ENCODE results near the gene TBC1D24.
"Not testable (repeated sequence)": the region's sequence is repeated elsewhere in the genome, so short reads cannot be mapped to it uniquely, and the experiment has no call there.

TBC1D24 gene

GRCh38 chr16:2469399-2470233 is 5.3 kb upstream of the TBC1D24 start:
- no peak for DNase-seq

- DNase-seq = no peak
Observed at GRCh38 chr16:2470234-2470601, 4.7 kb upstream of the TBC1D24 start.

GRCh38 chr16:2470603-2471015 is 4.3 kb upstream of the TBC1D24 start:
- DNase-seq = no peak

- DNase-seq = no peak
Observed at GRCh38 chr16:2471016-2471652, 3.8 kb upstream of the TBC1D24 start, which contains the start of gene NTN3. Gene NTN3 (plus strand): TSS chr16:2471297. CDS start chr16:2471702, 405 bp downstream.

GRCh38 chr16:2471653-2472487 is 3.1 kb upstream of the TBC1D24 start:
- no peak for DNase-seq

GRCh38 chr16:2472488-2472864 is 2.5 kb upstream of the TBC1D24 start:
- DNase-seq = no peak

- DNase-seq = no peak
Observed at GRCh38 chr16:2472885-2473445, 2.0 kb upstream of the TBC1D24 start.

GRCh38 chr16:2473446-2473926 is 1.4 kb upstream of the TBC1D24 start:
- no peak for DNase-seq

GRCh38 chr16:2473999-2474876 is 689 bp upstream of the TBC1D24 start:
- DNase-seq = peak; percentile 60

GRCh38 chr16:2475413-2476344 is 752 bp downstream of the TBC1D24 start:
- DNase-seq = no peak

- DNase-seq = no peak
Observed at GRCh38 chr16:2476345-2476720, 1.4 kb downstream of the TBC1D24 start.

GRCh38 chr16:2476741-2477140 is 1.8 kb downstream of the TBC1D24 start:
- no peak for DNase-seq

GRCh38 chr16:2477327-2477726 is 2.4 kb downstream of the TBC1D24 start:
- DNase-seq = no peak

- DNase-seq = no peak
Observed at GRCh38 chr16:2478279-2478678, 3.4 kb downstream of the TBC1D24 start.

GRCh38 chr16:2479996-2480395 is 5.1 kb downstream of the TBC1D24 start:
- not testable (repeated sequence) for DNase-seq

- DNase-seq = no peak
Observed at GRCh38 chr16:2480948-2481347, 6.0 kb downstream of the TBC1D24 start.

GRCh38 chr16:2481676-2482075 is 6.7 kb downstream of the TBC1D24 start:
- DNase-seq = no peak

- no peak for DNase-seq
Observed at GRCh38 chr16:2482249-2482648, 7.3 kb downstream of the TBC1D24 start.

- DNase-seq = no peak
Observed at GRCh38 chr16:2482708-2483534, 8.0 kb downstream of the TBC1D24 start.
